Measurements from ENCODE around the gene RTN1. TPM values are rescaled to one million over a fixed set of nuclear protein-coding genes. Genes with fewer than 3 reads are reported as not detected.

Gene RTN1
- total and polyA plus RNA-seq, 9 of the 15 experiments (the other 6 are each of a cell fraction or from before 2014, with no cell fraction given) = 0.03 to 0.09 TPM; not detected in 7

- Histone ChIP-seq H3K4me3 (no peak overlapping the region), H2AFZ (ENCODE audit: low read depth, low read length) (no peak overlapping the region), H4K20me1 (replicated peaks; ENCODE audit: control insufficient read depth, insufficient read depth, low read length) (no peaks in the 10 kb centered on the region), H3K9me3 (replicated peaks; ENCODE audit: control insufficient read depth, insufficient read depth, low read depth, low read length) (no peaks in the 10 kb centered on the region), H3K4me1 (replicated peaks in 1 of 2; ENCODE audit: control insufficient read depth in 2 of 2, insufficient read depth in 2 of 2, low read length in 2 of 2) (peaks cover 0 to 6% of the 10 kb centered on the region in 2 experiments; a peak in 2 of 5 replicates), H3K4me2 (ENCODE audit: insufficient read depth, low read length) (no peak overlapping the region), H3K36me3 (ENCODE audit: control insufficient read depth, insufficient read depth, low read length) (no peaks in the 10 kb centered on the region), H3K9ac (ENCODE audit: insufficient read depth in 1 of 2, low read depth in 2 of 2, low read length in 2 of 2) (no peak overlapping the region), H3K9me1 (ENCODE audit: control insufficient read depth, insufficient read depth, low read length) (no peaks in the 10 kb centered on the region), H3K79me2 (ENCODE audit: control insufficient read depth, insufficient read depth, low read length) (no peaks in the 10 kb centered on the region), H3K27ac (ENCODE audit: extremely low read depth, low read depth, low read length) (no peak overlapping the region), H3K27me3 (ENCODE audit: control insufficient read depth in 2 of 2, insufficient read depth in 2 of 2, low read length in 2 of 2) (0 out of 5 replicates have a peak, but pooled peaks cover 0 to 5% of the 10 kb centered on the region in 2 experiments)
- CTCF ChIA-PET (ENCODE audit: low intra/inter-chr PET ratio) = interaction anchor here (1.1 kb wide), 1 partner anchor 285 kb away, joined by 4 read pairs; no protein-coding TSS in a partner anchor
- TF ChIP-seq PCBP1 (IDR thresholded peaks at IDR 0.05; ENCODE audit: low read depth, low read length, poor library complexity, severe bottlenecking) (no peak), TRIM25 (IDR thresholded peaks at IDR 0.05; ENCODE audit: borderline replicate concordance) (no peak), BCL6 (CRISPR knock-in tag; IDR thresholded peaks at IDR 0.05) (no peak), NBN (IDR thresholded peaks at IDR 0.05; ENCODE audit: low read depth) (no peak)
- intact Hi-C loops (cut with micrococcal nuclease) = loop anchor here (5.0 kb wide), 3 partner anchors 264 to 534 kb away; partner anchors contain the start of gene DHRS7
- no TSS peak for BruUV-seq (replicated peaks)
- DNase-seq (ENCODE audit: extremely low read depth in 1 of 4, low spot score in 3 of 4) (no peak), FAIRE-seq (no peak), ATAC-seq (no peak)
- in situ Hi-C loops (cut with MboI) = no loop called here
- POLR2A ChIA-PET = no interaction called here
- 0% methylated on average over 3 of the region's 3 CpGs for WGBS (ENCODE audit: insufficient coverage, low coverage, missing lambda C conversion rate)
These were observed 237.1 kb downstream of the RTN1 start for GRCh38 chr14:59633486-59633885.

All from K562 (cell line).